LNCAP (cell line): Measurements from ENCODE around the gene NPAS3.

Experiments
- TF ChIP-seq, protein P1 (sequence below): fragments of 450-650 bp; IDR thresholded peaks from 2 replicates; pipeline ENCODE4 v1.5.1; 2017; ENCODE audit warnings: mild to moderate bottlenecking

The NPAS3 gene

DNA sequence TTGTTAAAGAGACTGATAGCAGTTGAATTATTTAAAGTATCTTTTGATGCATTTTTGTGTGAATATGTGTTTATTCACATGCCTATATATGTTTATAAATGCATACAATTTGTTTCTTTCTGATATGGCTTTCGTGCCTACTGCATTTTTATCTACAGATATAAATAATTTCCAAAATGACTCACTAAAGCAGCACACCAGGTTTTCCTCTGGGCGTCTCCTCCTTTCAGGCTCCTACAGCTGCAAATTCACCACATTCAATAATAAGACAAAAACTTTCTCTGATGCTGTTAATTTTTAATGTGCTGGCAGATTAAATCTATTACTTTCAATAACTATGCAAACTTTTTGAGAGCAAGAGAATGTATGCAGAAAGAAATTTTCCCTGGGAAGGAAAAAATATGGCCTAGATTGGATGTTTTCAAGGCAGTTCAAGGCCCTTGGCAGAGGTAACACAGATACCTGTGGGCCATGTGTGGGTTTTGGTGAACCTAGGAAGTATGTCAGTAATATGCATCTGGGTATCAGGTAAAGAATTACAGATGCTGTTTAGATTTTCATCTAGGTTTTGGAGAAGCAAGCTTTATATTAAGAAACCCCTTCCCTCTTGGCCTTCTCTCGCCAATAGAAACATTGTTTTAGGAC is 630.4 kb downstream of the NPAS3 start:
- TF ChIP-seq, protein P1, sequence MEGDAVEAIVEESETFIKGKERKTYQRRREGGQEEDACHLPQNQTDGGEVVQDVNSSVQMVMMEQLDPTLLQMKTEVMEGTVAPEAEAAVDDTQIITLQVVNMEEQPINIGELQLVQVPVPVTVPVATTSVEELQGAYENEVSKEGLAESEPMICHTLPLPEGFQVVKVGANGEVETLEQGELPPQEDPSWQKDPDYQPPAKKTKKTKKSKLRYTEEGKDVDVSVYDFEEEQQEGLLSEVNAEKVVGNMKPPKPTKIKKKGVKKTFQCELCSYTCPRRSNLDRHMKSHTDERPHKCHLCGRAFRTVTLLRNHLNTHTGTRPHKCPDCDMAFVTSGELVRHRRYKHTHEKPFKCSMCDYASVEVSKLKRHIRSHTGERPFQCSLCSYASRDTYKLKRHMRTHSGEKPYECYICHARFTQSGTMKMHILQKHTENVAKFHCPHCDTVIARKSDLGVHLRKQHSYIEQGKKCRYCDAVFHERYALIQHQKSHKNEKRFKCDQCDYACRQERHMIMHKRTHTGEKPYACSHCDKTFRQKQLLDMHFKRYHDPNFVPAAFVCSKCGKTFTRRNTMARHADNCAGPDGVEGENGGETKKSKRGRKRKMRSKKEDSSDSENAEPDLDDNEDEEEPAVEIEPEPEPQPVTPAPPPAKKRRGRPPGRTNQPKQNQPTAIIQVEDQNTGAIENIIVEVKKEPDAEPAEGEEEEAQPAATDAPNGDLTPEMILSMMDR, result no peak

DNA sequence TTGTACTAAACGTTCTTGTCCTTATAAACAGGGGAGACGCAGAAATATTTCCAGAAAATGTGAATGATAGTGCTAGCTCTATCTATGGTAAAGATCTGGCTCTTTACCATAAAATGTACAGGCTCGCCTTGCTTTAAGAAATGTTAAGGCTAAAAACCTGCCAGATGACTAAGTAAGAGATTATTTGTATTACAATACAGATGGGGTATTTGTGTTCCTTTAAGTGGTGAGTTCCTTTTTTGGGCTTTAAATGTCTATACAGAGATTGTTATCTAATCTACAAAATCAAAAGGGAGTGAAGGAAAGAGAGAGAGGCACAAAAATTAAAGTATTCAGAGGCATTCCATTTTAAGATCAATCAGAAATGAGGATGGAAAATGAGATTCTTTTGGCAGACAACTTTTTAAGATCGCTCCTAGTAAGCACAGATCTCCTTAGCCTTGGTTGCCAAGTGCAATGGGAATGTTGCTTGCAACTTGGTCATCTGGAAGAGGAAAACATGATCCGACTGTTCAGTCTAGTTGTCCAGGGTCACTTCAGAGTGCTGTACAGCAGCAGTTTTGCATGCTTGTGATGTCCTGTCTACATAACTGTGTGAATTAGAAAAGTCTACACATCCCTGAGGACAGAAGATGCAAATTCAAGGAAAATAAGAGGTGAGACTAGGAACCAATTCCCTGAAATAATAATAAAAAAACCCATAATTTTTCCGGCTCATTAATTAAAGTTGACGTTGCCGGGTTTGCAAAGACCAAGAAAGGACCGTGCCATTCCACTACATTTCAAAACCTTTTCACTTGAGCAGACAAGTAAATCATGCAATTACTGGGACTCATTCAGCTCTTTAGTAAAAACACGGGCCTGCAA is 631.4 kb downstream of the NPAS3 start:
- TF ChIP-seq, protein P1, result no peak

DNA sequence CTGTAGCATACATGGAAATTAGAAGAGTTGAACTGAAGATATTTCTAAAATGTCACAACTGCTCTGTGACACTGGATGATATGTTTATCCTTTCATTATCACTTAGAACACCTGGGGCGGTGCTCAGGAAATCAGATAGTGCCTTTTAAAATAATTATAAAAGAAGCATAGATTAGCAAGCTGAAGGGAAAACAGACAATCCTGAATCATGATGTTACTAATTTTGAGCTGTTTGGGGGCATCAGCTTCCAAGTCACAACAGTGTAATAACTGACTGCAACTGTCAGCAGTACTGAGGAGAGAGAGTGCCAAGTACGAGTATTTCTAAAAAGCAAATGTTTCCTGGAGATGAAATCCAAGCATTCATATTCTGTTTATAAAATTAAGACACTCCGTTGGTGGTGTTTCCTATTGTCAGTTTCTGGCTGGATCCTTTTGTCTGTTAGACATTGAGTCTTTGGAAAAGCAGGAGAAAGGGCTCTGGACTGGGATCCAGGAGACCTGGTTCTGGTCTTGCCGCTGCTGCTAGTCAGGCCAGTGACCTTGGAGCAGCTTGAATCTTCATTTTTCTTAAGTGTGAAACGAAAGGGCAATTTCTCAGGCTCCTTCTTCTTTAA is 632.1 kb downstream of the NPAS3 start:
- TF ChIP-seq, protein P1, result no peak

DNA sequence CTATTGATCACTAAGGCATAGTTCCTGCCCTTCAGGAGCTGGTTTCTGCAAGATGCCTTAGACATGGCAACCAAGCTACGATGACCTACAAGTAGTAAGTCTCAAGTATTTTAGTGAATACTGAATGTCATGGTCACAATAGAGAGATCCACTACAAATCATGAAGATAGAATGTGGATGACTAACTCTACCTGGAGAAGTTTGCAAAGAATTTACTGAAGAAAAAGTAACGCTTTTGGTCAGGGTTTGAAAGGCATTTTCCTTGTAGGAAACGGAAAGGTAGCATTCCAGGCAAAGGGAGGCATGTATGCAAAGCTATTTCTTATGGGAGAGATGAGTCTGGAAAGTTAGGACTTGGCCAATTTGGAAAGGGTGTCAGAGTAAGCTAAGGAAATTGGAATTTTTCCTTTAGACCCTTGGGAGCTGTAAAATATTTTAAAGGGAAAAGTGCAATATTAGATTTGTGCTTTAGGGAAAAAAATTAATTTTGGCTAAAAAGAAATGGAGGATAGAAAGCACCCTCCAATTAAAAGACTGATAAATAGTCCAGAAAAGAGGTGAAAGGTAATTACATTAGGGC is 634.7 kb downstream of the NPAS3 start:
- TF ChIP-seq, protein P1, result no peak

DNA sequence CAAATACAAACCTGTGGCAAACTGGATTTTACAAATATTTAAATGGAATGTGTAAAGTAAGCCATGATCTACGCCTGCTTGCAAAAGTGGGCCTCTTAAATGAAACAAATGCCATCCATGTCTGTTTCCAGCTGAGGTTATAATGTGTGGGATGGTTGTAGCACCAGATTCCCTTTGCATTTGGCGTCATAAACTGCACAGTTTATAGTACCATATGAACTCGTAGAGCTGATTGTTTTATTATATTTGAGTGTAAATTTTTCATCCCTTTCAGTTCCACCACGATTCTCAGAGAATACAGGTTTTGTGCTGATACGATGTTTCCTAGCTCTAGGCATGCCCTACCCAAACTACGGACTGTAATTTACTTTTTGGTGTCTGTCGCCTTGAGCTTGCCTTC is 637.3 kb downstream of the NPAS3 start:
- TF ChIP-seq, protein P1, result no peak

DNA sequence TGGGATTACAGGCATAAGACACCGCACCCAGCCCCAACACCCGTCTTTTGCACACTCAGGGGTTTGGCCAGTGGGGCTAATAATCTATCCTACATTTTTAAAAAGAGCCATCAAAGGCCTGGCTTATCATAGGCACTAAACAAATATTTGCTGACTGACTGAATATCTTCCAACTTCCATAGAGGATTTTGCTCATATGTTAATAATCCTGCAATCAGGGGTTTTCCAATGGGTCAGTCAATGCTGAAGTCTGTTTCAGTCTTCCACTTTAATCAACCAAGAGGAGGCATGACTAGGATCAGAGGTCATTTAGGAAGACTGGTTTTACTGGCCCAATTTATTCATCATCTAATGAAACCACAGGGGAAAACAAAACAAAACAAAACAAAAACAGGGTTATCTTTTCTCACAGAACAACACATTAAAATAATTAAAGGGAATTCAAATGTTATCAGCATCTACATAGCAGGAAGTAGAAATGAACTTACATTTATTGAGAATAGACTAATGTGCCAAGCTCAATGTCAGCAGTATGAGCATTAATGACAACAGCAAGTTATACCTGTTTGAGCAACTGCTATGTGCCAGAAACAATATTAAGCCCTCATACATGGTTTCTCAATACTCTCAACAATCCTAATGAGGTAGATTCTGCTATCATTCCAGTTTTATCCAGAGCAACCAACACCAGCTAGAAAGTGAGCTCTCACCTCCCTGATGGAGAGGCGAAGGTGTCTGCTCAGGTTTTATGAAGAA is 640.0 kb downstream of the NPAS3 start:
- TF ChIP-seq, protein P1, result no peak

DNA sequence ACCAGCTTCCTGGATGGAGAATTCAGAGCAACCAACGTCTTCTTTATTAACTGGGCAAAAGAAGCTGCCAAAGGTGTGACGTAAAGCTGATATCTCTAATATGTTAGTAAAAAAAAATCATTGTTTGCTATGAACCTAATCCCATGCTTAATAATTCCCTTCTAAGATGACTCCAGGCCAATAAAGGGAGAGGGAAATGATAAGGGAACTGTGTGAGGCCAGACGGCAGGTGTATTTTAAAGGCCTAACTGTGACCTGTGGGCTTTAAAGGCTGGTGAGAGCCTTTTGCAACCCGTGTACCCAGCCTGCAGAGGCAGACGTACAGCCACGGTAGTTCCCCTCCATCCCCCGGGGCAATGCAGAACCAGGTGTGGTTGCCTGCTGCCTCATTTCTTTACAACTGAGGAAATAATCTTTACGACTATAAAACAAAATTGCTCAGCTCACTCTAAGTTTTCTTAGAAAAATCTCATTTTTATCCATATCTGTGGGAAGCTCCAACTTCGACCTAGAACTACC is 641.6 kb downstream of the NPAS3 start:
- TF ChIP-seq, protein P1, result no peak
